Measurements from ENCODE around the gene SLC2A13.

- TF ChIP-seq EZH2 (IDR thresholded peaks at IDR 0.05), result no peak
- no peak for TF ChIP-seq POLR2AphosphoS5 (IDR thresholded peaks at IDR 0.05; ENCODE audit: borderline replicate concordance, low read depth, low read length)
- no peak for TF ChIP-seq FOXP2 (optimal IDR thresholded peaks at IDR 0.05; ENCODE audit: control extremely low read depth, extremely low read length, insufficient read depth)
Measured at GRCh38 chr12:39840422-39840821, 265.5 kb downstream of the SLC2A13 start.

Data from SK-N-MC (cell line).